ENCODE results near the gene KRTAP5-6. TPM values are rescaled to one million over a fixed set of nuclear protein-coding genes. Genes with fewer than 3 reads are reported as not detected.
"Not testable (repeated sequence)": the region's sequence is repeated elsewhere in the genome, so short reads cannot be mapped to it uniquely, and the experiment has no call there.

KRTAP5-6 gene
- total and polyA plus RNA-seq, 4 experiments from 2014 or later = not detected

DNA sequence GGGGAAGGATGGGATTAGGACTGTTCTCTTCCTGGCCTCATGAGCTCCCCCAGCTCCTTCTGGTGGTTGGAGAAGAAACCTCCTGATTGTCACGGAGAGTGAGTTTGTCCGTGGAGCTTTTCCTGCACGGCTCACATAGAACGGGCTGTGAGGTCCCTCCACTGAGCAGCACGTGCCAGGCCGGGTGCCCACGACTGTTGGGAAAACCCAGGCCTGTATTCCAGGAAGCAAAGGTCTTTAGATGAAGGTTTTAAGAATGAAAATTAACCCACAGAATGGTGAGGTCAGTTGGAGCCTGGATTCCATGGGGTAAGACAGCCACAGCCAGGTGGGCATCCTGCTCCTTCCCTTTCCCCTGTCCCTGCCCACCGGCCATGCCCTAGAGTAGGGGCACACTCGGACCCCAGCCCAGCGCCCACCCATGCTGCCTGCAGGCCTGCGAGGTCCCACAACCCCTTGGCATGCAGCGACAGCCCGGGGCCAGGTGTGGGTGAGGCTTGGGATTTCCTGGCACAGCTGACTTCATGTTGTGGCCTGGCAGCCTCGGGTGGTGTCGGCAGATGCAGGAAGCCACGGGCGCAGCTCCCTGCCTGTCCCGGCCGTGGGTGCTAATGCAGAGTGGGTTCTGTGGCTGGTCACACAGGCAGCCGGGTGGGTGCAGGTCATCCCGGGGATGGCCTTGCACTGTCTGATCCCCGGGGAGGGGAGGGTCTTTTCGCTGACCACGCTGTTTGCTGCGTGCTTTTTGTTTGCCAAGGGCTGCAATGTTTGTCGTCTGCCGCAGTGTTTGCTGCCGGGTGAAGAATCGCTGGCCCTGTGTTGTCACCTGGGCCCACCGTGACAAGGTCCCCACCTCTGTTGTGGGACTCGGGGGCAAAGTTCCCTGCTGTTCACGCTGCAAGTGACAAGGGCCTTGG lies 7.5 kb upstream of the KRTAP5-6 start:
- H3K4me3 ChIP-seq (ENCODE audit: low read length in 2 of 2); DNase-seq; H3K36me3 Mint-ChIP-seq; H3K4me3 Mint-ChIP-seq; H3K27ac ChIP-seq (ENCODE audit: low read depth, low read length); H3K27ac Mint-ChIP-seq; POLR2A ChIA-PET (ENCODE audit: partially characterized antibody); H3K36me3 ChIP-seq (ENCODE audit: insufficient read depth, low read length); H3K4me1 Mint-ChIP-seq; H3K9me3 ChIP-seq (ENCODE audit: control insufficient read depth in 1 of 2, low read length in 2 of 2); CTCF ChIA-PET (ENCODE audit: partially characterized antibody); H3K9me3 Mint-ChIP-seq; H3K27me3 ChIP-seq (ENCODE audit: insufficient read depth, low read length): not testable (repeated sequence)
- peaks cover 11% of the 10 kb centered on the region for H3K4me1 ChIP-seq (ENCODE audit: insufficient read depth, low read length)
- intact Hi-C loops (cut with micrococcal nuclease) = loop anchor here (10.0 kb wide), 1 partner anchor 195 kb away; no protein-coding TSS in a partner anchor
- H3K27me3 Mint-ChIP-seq = peaks cover 3 to 15% of the 10 kb centered on the region in 2 donors

DNA sequence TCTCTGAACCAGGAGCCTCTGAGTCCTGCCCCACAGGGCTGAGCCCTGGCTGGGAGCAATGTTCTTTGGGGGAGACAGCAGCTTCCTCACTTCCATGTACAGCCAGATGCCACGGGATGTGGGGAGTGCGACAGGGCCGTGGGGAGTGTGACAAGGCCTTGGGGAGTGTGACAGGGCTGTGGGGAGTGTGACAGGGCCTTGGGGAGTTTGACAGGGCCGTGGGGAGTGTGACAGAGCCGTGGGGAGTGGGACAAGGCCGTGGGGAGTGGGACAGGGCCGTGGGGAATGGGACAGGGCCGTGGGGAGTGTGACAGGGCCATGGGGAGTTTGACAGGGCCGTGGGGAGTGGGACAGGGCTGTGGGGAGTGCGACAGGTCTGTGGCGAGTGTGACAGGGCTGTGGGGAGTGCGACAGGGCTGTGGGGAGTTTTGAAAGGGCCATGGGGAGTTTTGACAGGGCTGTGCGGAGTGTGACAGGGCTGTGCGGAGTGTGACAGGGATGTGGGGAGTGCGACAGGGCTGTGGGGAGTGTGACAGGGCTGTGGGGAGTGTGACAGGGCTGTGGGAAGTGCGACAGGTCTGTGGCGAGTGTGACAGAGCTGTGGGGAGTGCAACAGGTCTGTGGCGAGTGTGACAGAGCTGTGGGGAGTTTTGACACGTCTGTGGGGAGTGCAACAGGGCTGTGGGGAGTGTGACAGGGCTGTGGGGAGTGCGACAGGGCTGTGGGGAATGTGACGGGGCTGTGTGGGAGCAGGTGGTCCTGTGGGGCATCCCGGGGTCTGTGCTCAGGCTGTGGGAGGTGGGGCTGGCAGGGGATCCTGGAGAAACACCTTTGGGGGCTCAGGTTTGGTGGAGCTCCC lies 6.6 kb upstream of the KRTAP5-6 start:
- H3K4me3 Mint-ChIP-seq = no peak overlapping the region
- no peak overlapping the region for H3K27ac ChIP-seq (ENCODE audit: low read depth, low read length)
- intact Hi-C loops (cut with micrococcal nuclease) = loop anchor here (10.0 kb wide), 1 partner anchor 194 kb away; no protein-coding TSS in a partner anchor
- H3K36me3 ChIP-seq (ENCODE audit: insufficient read depth, low read length) = no peaks in the 10 kb centered on the region
- no peaks in the 10 kb centered on the region for H3K36me3 Mint-ChIP-seq
- no peaks in the 10 kb centered on the region for H3K9me3 ChIP-seq (ENCODE audit: control insufficient read depth in 1 of 2, low read length in 2 of 2)
- H3K4me1 ChIP-seq (ENCODE audit: insufficient read depth, low read length) = peaks cover 11% of the 10 kb centered on the region
- CTCF ChIA-PET (ENCODE audit: partially characterized antibody) = interaction anchor here (1.1 to 5.6 kb wide), 6 partner anchors 11 to 461 kb away, joined by 3 to 351 read pairs (median 66); partner anchors contain the start of gene SYT8
- POLR2A ChIA-PET (ENCODE audit: partially characterized antibody) = no interaction called here
- H3K4me1 Mint-ChIP-seq = peaks cover 3 to 8% (median 4%) of the 10 kb centered on the region in 4 donors
- H3K27me3 Mint-ChIP-seq = peaks cover 3 to 15% of the 10 kb centered on the region in 2 donors
- peaks cover 4% of the 10 kb centered on the region for H3K27me3 ChIP-seq (ENCODE audit: insufficient read depth, low read length)
- DNase-seq = no peak
- peak overlapping the region in 1 of 7 donors; percentile 37 for H3K27ac Mint-ChIP-seq
- no peaks in the 10 kb centered on the region for H3K9me3 Mint-ChIP-seq
- no peak overlapping the region for H3K4me3 ChIP-seq (ENCODE audit: low read length in 2 of 2)

DNA sequence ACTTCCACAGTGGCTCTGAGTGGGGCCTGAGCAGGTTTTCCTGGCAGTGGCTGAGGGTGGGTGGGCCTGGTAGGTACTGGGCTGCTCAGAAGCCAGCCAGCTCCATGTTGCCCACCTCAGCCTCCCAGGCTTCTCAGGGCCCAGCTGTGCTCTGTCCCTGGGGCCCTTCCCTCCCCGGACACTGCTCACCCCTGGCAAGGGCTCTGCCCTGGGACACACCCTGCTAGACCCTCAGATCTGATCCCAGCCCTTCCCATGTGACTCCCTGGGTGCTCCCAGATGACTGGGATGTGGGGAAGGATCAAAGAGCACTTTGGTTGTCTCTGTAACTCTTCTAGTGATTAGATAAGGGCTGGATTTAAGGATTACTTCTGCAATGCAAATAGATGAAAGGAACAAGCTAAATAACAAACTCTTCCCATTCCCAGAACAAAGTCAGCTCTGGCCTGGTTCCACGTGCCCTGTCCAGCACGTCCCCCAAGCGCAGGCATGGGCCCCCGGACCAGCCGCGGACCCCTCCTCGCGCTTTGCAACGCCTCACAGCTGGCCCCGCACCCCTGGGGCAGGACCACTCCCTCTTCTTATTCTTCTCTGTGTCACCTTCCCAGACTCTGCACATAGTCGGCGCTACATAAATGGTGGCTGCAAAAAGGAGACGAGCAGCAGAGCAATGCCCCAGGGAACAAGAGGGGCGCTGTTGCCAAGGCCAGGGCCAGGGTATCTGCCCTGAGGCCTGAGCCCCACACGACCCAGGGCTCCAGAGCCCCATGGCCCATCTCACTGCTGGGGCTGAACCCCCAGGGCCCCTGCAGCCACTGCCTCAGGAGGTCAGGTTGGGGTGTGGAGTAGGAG lies 5.7 kb upstream of the KRTAP5-6 start:
- no peaks in the 10 kb centered on the region for H3K9me3 ChIP-seq (ENCODE audit: control insufficient read depth in 1 of 2, low read length in 2 of 2)
- peaks cover 11% of the 10 kb centered on the region for H3K4me1 ChIP-seq (ENCODE audit: insufficient read depth, low read length)
- Mint-ChIP-seq H3K9me3 (no peaks in the 10 kb centered on the region), H3K4me3 (no peak overlapping the region), H3K27ac (no peak overlapping the region), H3K36me3 (no peaks in the 10 kb centered on the region), H3K27me3 (peaks cover 10 to 22% of the 10 kb centered on the region in 2 donors), H3K4me1 (peaks cover 3 to 8% (median 4%) of the 10 kb centered on the region in 4 donors)
- H3K27ac ChIP-seq (ENCODE audit: low read depth, low read length) = no peak overlapping the region
- H3K36me3 ChIP-seq (ENCODE audit: insufficient read depth, low read length) = no peaks in the 10 kb centered on the region
- intact Hi-C loops (cut with micrococcal nuclease) = loop anchor here (10.0 kb wide), 1 partner anchor 194 kb away; no protein-coding TSS in a partner anchor
- DNase-seq = no peak
- no peak overlapping the region for H3K4me3 ChIP-seq (ENCODE audit: low read length in 2 of 2)
- CTCF ChIA-PET (ENCODE audit: partially characterized antibody) = interaction anchor here (1.1 to 5.6 kb wide), 6 partner anchors 10 to 460 kb away, joined by 3 to 351 read pairs (median 66); partner anchors contain the start of gene SYT8
- peaks cover 4% of the 10 kb centered on the region for H3K27me3 ChIP-seq (ENCODE audit: insufficient read depth, low read length)
- POLR2A ChIA-PET (ENCODE audit: partially characterized antibody) = interaction anchor here (0.6 kb wide), 1 partner anchor 311 kb away, joined by 3 read pairs; no protein-coding TSS in a partner anchor

DNA sequence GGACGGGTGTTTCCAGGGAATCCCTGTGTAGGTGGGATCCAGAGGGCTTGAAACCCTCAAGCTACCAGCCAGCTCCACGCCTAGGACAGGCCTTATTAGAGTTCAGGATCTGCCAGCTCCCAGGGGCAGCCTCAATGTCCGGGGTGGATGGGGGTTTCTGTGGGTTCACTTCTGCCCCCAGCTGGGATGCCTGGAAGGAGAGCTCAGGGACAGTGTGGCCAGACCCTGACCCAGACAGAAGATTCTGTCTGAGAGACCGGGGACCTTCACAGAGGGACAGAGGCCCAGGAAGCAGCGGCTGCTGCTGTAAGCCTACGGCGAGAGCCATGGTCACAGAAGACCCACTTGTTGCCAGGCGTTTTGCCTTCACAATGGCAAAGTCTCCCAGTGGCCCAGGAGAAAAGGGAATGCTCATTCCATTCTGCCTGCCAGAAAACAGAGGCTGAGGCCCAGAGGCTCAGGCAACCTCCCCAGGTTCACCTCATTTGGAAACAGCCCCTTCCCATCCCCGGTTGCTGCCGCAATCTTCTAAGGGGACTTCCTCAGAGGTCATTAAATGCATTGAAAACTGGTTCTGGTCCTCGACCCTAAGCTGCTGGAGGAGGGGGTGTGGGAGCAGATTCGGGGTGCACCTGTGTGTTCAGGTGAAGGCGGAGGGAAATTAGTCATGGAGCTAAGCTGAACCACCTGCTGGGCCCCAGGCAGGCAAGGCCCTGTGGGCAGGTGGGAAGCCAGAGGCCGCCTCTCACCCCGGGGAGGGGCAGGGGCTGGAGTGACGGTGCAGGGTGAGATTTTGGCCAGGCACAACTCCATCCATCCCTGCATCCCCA lies 4.9 kb upstream of the KRTAP5-6 start:
- H3K27me3 ChIP-seq (ENCODE audit: insufficient read depth, low read length) = peaks cover 4% of the 10 kb centered on the region
- no peak overlapping the region for H3K4me3 ChIP-seq (ENCODE audit: low read length in 2 of 2)
- peaks cover 12 to 23% of the 10 kb centered on the region in 2 donors for H3K27me3 Mint-ChIP-seq
- ChIA-PET CTCF (ENCODE audit: partially characterized antibody) (interaction anchor here (0.7 to 5.6 kb wide), 10 partner anchors 9 to 460 kb away, joined by 3 to 351 read pairs (median 20); partner anchors contain the start of genes LSP1 and SYT8), POLR2A (ENCODE audit: partially characterized antibody) (interaction anchor here (0.6 kb wide), 1 partner anchor 310 kb away, joined by 3 read pairs; no protein-coding TSS in a partner anchor)
- H3K27ac Mint-ChIP-seq = no peak overlapping the region
- H3K9me3 Mint-ChIP-seq = no peaks in the 10 kb centered on the region
- peak overlapping the region in 1 of 8 donors; percentile 39 for H3K4me3 Mint-ChIP-seq
- H3K9me3 ChIP-seq (ENCODE audit: control insufficient read depth in 1 of 2, low read length in 2 of 2) = no peaks in the 10 kb centered on the region
- H3K27ac ChIP-seq (ENCODE audit: low read depth, low read length) = no peak overlapping the region
- peaks cover 3 to 8% (median 4%) of the 10 kb centered on the region in 4 donors for H3K4me1 Mint-ChIP-seq
- no peaks in the 10 kb centered on the region for H3K36me3 Mint-ChIP-seq
- H3K36me3 ChIP-seq (ENCODE audit: insufficient read depth, low read length) = no peaks in the 10 kb centered on the region
- H3K4me1 ChIP-seq (ENCODE audit: insufficient read depth, low read length) = peaks cover 11% of the 10 kb centered on the region
- no peak for DNase-seq
- intact Hi-C loops (cut with micrococcal nuclease) = loop anchor here (10.0 kb wide), 1 partner anchor 193 kb away; no protein-coding TSS in a partner anchor

DNA sequence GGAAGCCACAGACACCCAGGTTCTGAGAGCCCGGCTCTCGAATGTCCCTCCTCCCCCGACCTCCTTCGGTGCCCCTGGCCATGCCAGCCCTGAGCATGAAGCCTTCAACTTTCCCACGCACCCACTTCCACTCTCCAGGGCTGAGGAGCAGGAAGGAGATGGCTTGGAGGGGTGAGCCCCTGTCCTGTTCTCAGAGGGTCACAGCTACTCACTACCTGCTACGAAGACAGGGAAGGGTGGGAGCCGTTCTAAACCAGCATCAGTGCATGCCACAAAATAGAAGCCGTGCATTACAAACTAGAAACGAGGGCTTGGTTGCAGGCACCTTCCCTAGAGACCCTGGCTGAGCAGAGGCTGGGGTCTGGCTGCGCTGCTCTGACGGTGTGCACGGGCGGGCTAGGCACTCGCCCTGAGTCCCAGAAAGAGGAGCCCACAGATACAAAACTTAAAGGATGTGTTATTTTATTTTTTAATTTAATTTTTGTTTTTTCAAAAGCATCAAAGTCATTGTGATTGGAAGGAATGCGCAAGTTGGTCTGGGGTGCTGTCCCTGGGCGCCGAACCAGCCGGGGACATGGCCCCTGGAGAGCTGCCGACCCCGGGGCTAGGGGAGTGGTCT lies 4.2 kb upstream of the KRTAP5-6 start:
- Histone ChIP-seq H3K36me3 (ENCODE audit: insufficient read depth, low read length) (no peaks in the 10 kb centered on the region), H3K27me3 (ENCODE audit: insufficient read depth, low read length) (peaks cover 4% of the 10 kb centered on the region), H3K27ac (ENCODE audit: low read depth, low read length) (no peak overlapping the region), H3K4me3 (ENCODE audit: low read length in 2 of 2) (no peak overlapping the region), H3K9me3 (ENCODE audit: control insufficient read depth in 1 of 2, low read length in 2 of 2) (no peaks in the 10 kb centered on the region), H3K4me1 (ENCODE audit: insufficient read depth, low read length) (peaks cover 11% of the 10 kb centered on the region)
- Mint-ChIP-seq H3K27ac (peak overlapping the region in 1 of 7 donors; percentile 49), H3K4me3 (peak overlapping the region in 3 of 8 donors; percentile 74 to 80 (median 78)), H3K4me1 (peaks cover 3 to 8% (median 4%) of the 10 kb centered on the region in 4 donors), H3K27me3 (peaks cover 12 to 23% of the 10 kb centered on the region in 2 donors), H3K36me3 (no peaks in the 10 kb centered on the region), H3K9me3 (no peaks in the 10 kb centered on the region)
- CTCF ChIA-PET (ENCODE audit: partially characterized antibody) = interaction anchor here (0.7 to 5.6 kb wide), 28 partner anchors 8 to 459 kb away, joined by 3 to 351 read pairs (median 8); partner anchors contain the start of genes LSP1 and SYT8
- POLR2A ChIA-PET (ENCODE audit: partially characterized antibody) = interaction anchor here (1.6 to 2.0 kb wide), 2 partner anchors 141 to 309 kb away, joined by 6 to 25 read pairs; partner anchors contain the start of gene SYT8
- DNase-seq = no peak
- intact Hi-C loops (cut with micrococcal nuclease) = loop anchor here (1.0 to 10.0 kb wide), 2 partner anchors 192 to 459 kb away; no protein-coding TSS in a partner anchor
